NCI-H1092 treated with DMSO at 0.1 percent for 48 hours (cell line): ENCODE measurements around the gene GATM.
A peak's percentile ranks its signal among the peaks of the same experiment; 100 is the strongest.

Experiments used
- DNase-seq: peaks from one replicate; lab custom pipeline; 2025; lab: John Stamatoyannopoulos, UW

The GATM gene, protein sequence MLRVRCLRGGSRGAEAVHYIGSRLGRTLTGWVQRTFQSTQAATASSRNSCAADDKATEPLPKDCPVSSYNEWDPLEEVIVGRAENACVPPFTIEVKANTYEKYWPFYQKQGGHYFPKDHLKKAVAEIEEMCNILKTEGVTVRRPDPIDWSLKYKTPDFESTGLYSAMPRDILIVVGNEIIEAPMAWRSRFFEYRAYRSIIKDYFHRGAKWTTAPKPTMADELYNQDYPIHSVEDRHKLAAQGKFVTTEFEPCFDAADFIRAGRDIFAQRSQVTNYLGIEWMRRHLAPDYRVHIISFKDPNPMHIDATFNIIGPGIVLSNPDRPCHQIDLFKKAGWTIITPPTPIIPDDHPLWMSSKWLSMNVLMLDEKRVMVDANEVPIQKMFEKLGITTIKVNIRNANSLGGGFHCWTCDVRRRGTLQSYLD

DNA sequence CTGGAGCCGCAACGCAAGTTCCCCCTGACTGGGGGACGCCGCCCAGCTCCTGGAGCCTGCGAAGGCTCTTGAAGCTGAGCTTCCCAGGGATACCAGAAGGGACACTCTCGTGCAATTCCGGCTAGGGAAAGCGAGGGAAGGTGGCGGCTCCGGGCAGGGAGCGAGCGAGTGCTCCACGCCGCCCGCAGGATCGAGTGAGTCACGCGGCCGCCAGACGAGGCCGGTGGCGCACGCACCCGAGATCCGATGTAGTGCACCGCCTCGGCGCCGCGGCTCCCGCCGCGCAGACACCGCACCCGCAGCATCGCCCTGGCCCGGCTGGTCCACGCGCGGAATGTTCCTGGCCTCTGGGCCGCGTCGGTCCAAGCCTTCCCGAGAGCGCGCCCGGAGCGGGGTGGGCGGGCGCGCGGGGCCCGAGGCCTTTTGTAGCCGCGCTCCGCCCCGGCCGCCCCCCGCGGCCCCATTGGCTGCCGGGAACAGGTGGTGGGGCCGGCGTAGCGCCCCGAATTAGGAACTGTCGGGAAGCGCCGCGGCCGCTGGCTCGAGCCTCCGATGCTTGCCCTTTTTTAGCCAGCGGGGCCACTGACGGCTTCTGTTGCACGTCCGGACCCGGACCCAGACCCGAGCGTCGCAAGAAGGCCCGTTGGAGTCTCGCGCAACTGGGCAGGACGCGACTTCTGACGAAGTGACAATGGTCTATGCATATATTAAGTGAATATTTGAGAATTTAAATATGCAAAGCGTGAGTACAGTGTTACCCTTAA lies at the start of gene GATM:
TSS of gene GATM (minus strand) at position 396 of the 764 bp plus-strand sequence. CDS start at position 305, 91 bp downstream.
- peak; percentile 57 for DNase-seq

DNA sequence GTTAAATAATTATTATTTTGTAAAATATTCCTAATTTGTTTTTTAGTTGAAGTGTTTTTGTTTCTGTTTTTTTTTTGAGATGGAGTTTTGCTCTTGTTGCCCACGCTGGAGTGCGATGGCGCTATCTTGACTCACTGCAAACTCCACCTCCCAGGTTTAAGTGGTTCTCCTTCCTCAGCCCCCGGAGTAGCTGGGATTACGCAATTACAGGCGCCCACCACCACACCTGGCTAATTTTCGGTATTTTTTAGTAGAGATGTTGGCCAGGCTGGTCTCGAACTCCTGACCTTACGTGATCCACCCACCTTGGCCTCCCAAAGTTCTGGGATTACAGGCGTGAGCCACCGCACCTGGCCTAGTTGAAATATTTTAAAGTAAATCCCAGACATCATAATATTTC lies 48.7 kb upstream of the GATM start:
- no peak for DNase-seq

DNA sequence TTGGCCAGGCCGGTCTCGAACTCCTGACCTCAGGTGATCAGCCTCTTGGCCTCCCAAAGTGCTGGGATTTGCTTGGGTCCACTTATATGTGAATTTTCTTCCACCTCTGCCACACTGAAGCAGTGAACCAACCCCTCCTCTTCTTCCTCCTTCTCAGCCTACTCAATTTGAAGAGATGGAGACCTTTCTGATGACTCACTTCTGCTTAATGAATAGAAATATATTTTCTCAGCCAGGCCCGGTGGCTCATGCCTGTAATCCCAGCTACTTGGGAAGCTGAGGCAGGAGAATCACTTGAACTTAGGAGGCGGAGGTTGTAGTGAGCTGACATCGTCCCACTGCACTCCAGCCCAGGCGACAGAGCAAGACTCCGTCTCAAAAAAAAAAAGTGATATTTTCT lies 46.8 kb upstream of the GATM start:
- DNase-seq, result no peak

DNA sequence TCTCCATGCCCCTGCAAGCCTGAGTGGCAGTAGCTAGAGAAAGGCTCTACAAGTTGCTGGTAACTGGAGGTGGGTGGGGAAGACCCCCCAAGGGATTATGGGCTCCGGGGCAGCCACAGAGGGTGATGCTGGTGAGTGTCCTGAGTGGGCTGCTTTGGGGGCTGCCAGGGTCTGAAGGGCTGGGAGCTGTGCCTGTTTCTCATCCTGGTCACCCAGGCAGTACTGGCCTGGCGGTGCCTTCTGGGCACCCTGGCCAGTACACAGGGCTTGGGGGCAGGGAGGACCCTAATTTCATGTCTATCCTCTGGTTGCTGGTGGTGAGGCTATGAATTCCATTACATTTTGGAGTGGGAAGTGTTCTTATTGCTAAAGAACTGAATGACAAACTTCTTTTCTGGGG lies 46.1 kb upstream of the GATM start:
- no peak for DNase-seq

DNA sequence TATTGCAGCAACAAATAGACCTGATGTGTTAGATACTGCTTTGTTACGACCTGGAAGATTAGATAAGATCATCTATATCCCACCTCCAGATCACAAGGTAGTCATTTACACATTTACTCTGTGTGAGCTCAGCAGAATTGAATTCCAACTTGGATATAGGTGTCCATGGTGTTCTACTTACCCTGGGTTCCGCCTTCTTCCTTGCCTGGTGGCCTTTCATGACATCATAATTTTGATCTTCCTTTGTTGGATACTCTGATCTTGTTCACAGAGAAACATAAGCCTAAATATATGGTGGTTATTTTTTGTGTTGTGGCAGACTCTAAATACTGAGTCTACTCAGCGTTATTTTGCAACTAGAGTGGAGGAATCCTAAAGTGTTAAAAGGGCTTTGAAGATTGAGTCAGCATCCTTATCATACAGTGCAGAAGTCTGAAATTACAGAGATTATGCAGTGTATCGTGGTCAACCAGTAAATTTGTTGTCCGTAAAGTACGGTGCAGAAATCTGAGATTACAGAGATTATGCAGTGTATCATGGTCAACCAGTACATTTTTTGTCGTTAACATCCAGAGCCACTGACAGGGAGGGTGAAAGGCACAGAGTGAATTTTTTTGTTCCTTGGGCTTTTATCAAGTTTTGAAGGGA lies 39.1 kb upstream of the GATM start:
- no peak for DNase-seq

DNA sequence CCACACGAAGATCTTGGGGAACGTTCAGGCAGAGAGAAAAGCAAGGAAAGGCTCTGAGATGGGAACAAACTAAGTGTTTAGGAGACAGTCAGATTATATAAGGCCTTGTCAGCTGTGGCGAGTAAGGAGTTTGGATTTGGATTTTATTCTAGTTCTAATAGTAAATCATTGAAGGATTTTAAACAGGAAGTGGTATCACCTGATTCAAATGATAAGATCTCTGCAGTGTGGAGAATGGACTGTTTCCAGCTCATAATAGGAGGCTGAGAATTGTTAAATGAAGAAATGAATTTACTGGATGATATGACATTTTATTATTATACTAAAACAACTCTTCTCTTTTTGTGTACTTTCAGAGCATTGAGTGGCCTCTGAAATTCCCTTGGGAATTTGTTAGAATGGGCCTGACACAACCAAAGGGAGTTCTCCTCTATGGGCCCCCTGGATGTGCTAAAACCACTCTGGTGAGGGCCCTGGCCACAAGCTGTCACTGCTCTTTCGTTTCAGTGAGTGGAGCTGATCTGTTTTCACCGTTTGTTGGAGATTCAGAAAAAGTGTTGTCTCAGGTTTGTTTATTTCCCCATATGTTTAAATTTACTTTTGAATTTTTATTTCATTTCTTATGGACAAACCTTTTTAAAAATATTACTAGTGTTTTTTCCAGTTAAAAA lies 36.0 kb upstream of the GATM start:
- DNase-seq, result no peak

DNA sequence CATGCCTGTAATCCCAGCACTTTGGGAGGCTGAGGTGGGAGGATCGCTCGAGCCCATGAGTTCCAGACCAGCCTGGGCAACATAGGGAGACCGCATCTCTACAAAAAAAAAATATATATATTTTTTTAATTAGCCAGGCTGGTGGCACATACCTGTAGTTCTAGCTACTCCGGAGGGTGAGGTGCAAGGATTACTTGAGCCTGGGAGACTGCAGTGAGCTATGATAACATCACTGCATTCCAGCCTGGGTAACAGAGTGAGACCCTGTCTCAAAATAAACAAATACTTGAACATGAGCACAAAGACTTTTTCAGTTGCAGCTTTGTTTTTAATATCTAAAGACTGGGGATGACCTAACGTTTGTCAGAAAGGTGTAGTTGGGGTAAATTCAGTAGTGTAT lies 31.3 kb upstream of the GATM start:
- no peak for DNase-seq

DNA sequence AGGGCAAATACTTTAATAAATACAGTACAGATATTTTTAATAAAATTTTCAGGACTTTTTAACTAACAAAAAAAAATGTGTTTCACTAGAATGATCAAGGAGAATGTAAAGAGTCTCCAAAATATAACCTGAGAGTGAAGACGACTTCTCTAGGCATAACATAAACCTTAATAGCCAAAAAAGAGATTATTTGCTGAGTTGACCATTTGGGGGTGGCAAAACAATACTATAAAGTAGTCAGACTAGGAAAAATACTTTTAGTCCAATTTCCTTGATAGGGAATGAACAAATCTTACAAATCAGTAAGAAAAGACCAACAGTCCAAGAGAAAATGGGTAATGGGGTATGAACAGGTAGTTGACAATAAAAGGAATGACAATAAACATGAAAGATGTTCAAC lies 29.4 kb upstream of the GATM start:
- DNase-seq, result no peak

DNA sequence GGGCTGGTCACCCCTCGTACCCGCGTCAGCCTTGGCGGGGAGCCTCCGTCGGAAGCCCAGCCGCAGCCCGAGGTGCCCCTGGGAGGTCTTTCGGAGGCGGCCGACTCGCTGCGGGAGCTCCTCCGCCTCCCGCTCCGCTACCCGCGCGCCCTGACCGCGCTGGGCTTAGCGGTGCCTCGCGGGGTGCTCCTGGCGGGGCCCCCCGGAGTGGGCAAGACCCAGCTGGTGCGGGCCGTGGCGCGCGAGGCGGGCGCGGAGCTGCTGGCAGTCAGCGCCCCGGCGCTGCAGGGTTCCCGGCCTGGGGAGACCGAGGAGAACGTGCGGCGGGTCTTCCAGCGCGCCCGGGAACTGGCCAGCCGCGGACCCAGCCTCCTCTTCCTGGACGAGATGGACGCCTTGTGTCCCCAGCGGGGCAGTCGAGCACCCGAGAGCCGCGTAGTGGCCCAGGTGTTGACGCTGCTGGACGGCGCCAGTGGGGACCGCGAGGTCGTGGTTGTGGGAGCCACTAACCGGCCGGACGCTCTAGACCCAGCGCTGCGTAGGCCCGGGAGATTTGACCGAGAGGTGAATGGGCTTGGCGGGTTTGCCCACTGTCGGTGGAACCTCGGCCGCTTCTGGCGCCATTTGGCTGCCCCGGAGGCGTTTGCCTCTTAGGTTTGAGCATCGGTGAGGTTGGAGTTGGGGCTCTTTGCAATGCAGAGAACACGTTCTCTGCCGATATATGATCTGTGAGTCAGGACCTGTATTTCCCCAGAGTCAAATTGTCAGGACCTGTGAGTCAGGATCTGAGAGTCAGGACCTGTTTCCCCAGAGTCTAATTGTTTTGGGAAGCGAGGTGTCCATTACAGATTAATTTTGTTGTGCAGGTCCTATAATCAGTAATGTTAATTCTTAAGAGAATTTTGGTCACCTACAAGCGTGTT lies 24.9 kb upstream of the GATM start:
- DNase-seq, result peak; percentile 1

DNA sequence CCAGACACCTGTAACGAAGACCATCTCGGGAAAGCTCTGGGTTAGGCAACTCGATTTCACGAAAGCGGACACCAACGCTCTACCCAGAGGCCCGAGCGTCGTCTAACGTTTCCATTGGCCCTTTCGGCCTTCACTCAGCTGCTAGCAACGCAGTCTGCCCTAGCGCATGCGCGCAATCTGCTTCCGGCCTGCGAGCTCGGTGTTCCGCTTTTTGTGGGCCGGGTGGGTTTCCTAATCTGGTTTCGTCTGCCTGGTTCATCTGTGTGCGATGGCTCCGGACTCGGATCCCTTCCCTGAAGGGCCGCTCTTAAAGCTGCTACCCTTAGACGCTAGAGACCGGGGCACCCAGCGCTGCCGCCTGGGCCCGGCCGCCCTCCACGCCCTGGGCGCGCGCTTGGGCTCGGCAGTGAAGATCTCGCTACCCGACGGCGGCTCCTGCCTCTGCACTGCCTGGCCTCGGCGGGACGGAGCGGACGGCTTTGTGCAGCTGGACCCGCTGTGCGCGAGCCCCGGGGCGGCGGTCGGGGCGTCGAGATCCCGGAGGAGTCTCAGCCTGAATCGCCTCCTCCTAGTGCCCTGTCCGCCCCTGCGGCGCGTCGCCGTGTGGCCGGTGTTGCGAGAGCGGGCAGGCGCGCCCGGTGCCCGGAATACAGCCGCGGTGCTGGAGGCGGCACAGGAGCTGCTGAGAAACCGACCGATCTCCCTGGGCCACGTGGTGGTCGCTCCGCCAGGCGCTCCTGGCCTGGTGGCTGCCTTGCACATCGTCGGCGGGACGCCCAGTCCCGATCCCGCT lies 24.0 kb upstream of the GATM start:
- DNase-seq, result peak; percentile 96

DNA sequence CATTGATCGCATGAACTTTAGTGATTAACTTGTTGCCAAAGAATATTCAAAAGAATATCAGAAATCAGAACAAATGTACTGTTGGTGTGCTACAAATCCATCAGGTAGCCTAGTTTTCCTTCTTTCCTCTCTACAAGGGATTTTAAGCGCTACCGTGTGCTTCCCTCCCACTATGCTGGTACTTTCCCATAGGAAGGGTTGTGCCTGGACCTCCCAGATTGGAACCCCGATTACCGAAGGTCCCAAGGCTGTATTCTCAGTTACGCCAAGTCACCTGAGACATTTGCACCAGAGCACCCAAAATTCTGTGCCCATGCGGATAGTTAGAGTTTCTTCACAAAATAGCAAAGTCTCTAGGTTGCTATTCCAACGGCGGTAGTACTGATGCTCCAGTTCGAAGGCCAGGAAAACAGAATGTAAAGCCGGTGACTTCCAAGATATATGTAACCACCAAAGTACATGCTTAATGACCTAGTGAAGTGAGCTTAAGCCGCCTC lies 23.4 kb upstream of the GATM start:
- no peak for DNase-seq

DNA sequence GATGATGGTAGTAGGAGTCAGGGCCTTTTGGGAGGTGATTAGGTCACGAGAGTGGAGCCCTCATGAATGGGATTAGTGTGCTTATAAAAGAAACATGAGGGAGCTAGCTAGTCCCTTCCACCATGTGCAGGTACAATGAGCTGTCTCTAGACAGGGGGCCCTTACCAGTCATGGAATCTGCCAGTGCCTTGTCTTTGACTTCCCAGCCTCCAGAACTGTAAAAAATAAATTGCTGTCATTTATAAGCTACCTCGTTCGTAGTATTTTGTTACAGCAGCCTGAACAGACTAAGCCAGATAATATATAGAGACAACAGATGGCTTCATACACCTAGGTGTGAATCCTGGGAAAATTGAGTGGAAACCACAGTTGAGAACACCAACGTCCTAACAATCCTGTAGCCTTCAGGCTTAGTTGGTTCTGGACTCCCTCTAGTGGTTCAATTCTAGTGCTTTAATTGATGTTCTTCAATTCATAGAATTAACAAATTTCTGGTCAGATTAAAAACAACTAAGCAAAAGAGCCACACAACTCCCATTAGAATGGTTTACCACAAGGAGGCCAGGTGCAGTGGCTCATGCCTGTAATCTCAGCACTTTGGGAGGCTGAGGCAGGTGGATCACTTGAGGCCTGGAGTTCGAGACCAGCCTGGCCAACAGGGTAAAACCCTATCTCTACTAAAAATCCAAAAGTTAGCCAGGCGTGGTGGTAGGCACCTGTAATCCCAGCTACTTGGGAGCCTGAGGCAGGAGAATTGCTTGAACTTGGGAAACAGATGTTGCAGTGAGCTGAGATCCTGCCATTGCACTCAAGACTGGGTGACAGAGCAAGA lies 21.3 kb upstream of the GATM start:
- peak; percentile 63 for DNase-seq

DNA sequence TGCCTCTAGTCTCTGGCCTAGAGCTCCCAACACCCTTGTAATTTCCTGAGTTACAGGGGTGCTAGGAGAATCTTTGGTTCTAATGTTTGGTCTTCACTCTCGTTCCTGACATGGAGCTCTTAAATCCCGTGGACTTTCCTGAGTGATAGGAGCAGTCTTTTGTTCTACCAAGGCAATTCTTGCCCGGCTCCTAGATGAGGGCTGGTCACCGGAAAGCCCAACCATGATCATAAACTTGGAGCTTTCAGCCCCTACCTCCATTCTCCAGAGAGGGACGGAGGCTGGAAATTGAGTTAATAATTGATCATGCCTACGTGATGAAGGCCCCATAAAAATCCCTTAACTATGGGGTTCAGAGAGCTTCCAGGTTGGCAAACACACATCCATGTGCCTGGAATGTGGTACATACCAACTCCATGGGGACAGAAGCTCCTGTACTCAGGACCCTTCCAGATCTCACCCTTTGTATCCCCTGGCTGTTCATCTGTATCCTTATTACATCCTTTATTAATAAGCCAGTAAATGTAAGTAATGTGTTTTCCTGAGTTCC lies 18.8 kb upstream of the GATM start:
- DNase-seq, result no peak

DNA sequence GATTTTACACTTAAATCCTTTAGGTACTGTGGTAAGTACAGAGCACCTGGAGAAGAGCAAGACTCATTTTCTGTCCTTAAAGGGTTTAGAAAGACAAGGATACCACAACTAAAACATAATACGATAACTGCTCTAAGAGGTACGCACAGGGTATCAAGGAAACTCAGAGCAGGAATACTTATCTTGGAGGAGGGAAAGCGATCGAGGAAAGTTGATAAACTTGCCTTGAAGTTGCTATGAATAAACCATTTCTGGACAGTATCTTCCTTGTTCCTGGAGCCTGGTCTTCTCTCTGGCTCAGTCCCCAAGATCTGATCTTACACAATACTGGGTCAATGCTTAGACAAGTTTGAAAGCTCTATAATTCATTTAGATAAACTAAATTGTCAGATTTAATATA lies 17.6 kb upstream of the GATM start:
- DNase-seq, result no peak

DNA sequence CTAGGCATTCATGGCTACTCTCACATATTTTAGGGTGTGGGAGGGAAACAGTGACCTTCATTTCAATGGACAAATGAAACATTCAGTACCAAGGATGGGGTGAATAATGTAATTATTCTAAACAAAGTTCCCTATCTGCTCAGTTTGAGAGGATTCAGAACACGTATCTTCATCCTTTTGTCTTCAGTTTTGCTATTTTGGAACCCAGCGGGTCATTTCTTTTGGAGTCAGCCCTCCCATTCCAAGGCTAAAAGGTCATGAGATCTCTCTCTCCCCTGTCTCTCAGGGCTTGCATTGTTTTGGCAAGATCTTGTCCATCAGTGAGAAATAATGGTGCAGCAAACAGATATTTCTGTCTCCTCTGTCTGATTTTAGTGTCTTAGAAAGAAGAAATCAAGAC lies 16.3 kb upstream of the GATM start:
- no peak for DNase-seq

DNA sequence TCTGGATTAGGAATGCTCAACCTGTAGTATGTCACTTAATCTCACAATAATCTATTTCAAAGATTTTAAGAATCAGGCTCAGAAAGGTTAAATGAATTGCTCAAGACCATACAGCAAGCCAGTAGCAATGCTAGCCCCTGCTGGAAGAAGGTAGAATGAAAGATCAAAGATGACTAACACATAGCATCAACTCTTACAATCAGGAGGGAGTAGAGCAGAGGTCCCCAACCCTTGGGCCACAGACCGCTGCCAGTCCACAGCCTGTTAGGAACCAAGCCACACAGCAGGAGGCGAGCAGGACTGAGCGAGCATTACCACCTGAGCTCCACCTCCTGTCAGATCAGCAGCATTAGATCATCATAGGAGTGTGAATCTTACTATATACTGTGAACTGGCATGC lies 15.5 kb upstream of the GATM start:
- no peak for DNase-seq

DNA sequence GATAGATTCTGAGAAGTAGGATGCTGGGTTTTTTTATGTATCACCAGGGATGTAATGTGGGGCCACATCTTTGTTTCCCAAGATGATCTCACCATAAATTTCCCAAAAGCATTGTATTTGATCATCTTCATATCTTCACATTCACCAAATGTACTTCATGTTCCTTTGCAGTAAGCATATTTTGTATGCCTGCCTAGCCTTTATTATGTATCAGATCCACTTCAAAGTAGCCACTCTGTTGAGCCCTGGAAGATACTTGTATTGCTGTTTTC lies 14.2 kb upstream of the GATM start:
- no peak for DNase-seq

DNA sequence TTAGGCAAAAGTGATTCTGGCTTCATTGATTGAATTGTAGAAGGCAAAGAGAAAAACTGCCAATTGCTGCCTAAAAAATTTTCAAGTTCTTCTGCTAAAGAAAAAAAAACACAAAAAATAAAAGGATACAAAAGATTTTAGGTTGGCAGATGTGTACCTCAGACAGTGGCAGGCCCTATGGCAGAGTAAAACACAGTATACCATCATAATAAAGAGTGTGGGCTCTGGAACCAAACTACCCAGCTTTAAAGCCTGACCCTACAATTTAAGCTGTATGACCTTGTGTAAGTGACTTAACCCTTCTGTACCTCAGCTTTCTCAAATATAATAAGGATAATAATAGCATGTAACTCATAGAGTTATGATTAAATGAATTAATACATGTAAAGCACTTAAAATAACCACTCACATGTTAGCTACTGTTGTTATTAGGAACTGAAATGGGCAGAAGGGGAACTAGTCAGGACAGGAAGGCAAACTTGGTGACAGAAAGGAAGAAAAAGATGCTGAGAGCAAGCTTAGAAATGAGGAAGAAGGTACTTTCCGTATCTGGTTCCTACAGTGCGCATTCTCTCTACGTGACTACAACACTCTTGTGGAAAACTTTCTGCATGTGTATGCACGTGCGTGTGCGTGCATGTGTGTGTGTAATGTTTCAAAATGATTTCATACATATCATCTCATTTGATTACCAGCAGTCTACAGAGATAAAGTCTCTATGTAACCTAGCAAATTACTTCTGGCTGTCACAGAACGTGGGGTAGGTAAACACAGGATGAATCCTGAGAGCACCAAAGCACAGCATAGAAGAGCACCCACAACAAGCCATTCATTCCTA lies 13.6 kb upstream of the GATM start:
- no peak for DNase-seq
